H1 (cell line): ENCODE results near the gene NOC4L. TPM values are rescaled to one million over a fixed set of nuclear protein-coding genes. Genes with fewer than 3 reads are reported as not detected.

Experiments
- CTCF ChIA-PET: fragments of 300-600 bp; sonication (Branson Sonifier 250); formaldehyde crosslinking; loops from one replicate; lab custom pipeline; 2021; ENCODE audit not compliant: partially characterized antibody; lab: Charles Lee
- POLR2A ChIA-PET: fragments of 300-600 bp; sonication (Branson Sonifier 250); formaldehyde crosslinking; loops from one replicate; lab custom pipeline; 2021; ENCODE audit warnings: inconsistent platforms; ENCODE audit not compliant: partially characterized antibody; lab: Charles Lee
- DNase-seq, 2 experiments: peaks; one replicate each; pipeline versions ENCODE4 v3.0.0 to v3.0.0-alpha.2; 2010 to 2022; ENCODE audit warnings: low spot score in 2 of 2, low read depth in 1 of 2, mixed read lengths in 1 of 2
- FAIRE-seq: peaks from 2 replicates; lab custom pipeline; 2011; peaks lifted over from hg19 to GRCh38; lab: Jason Lieb, UNC
- H2AFZ ChIP-seq: 2 replicates; pipeline ENCODE4 v1.8.1; 2012; ENCODE audit warnings: low read length, inconsistent platforms
- H2AK5ac ChIP-seq: 2 replicates; pipeline ENCODE4 v1.6.1; 2013; ENCODE audit warnings: low read depth, low read length
- H2BK120ac ChIP-seq: replicated peaks from 2 replicates; pipeline ENCODE3; 2013; ENCODE audit warnings: low read depth, low read length, inconsistent platforms
- H2BK12ac ChIP-seq: 2 replicates; pipeline ENCODE4 v1.6.1; 2013; ENCODE audit warnings: low read depth, low read length
- H2BK15ac ChIP-seq: 2 replicates; pipeline ENCODE4 v1.6.1; 2013; ENCODE audit warnings: low read length
- H2BK20ac ChIP-seq: 2 replicates; pipeline ENCODE4 v1.6.1; 2013; ENCODE audit warnings: low read length
- H2BK5ac ChIP-seq: 2 replicates; pipeline ENCODE4 v1.6.1; 2013; ENCODE audit warnings: low read depth, low read length
- H3K14ac ChIP-seq: 2 replicates; pipeline ENCODE4 v1.6.1; 2013; ENCODE audit warnings: inconsistent platforms; ENCODE audit not compliant: insufficient read length
- H3K18ac ChIP-seq: 2 replicates; pipeline ENCODE4 v1.6.1; 2013; ENCODE audit warnings: low read length; ENCODE audit errors: extremely low read depth
- H3K23ac ChIP-seq: 2 replicates; pipeline ENCODE4 v1.6.1; 2013; ENCODE audit warnings: inconsistent platforms; ENCODE audit not compliant: insufficient read length
- H3K23me2 ChIP-seq: 2 replicates; pipeline ENCODE4 v1.6.1; 2013; ENCODE audit warnings: low read depth, low read length
- H3K27ac ChIP-seq: 2 replicates; pipeline ENCODE4 v1.6.1; 2011; ENCODE audit warnings: low read depth, low read length, inconsistent platforms
- H3K27me3 ChIP-seq, 4 experiments: replicated peaks in 1 of 4; 1 replicate in 1 of 4; 2 replicates in 3 of 4; pipeline versions ENCODE4 v1.6.1 to v1.8.1; 2011 to 2013; ENCODE audit warnings: low read length in 3 of 4, mild to moderate bottlenecking in 3 of 4, inconsistent platforms in 2 of 4, mixed read lengths in 2 of 4, moderate library complexity in 1 of 4; ENCODE audit not compliant: control insufficient read depth in 3 of 4, insufficient read depth in 3 of 4; ENCODE audit errors: extremely low read depth in 1 of 4
- H3K36me3 ChIP-seq, 4 experiments: 2 replicates each; pipeline versions ENCODE4 v1.6.1 to v1.8.1; 2011 to 2013; ENCODE audit warnings: mild to moderate bottlenecking in 4 of 4, low read length in 3 of 4, moderate library complexity in 2 of 4, control low read depth in 1 of 4, inconsistent platforms in 1 of 4; ENCODE audit not compliant: insufficient read depth in 4 of 4, control insufficient read depth in 2 of 4
- H3K4ac ChIP-seq: replicated peaks from 2 replicates; pipeline ENCODE3; 2013; ENCODE audit warnings: low read length, low read depth, mixed read lengths, inconsistent platforms; ENCODE audit not compliant: insufficient read length
- H3K4me1 ChIP-seq, 4 experiments: replicated peaks in 1 of 4; 1 replicate in 1 of 4; 2 replicates in 3 of 4; pipeline versions ENCODE4 v1.6.1 to v1.8.1; 2011 to 2013; ENCODE audit warnings: low read length in 3 of 4, inconsistent platforms in 2 of 4, mixed read lengths in 1 of 4; ENCODE audit not compliant: insufficient read depth in 4 of 4, control insufficient read depth in 3 of 4
- H3K4me2 ChIP-seq, 2 experiments: 2 replicates each; pipeline versions ENCODE4 v1.6.1 to v1.8.1; 2011 to 2013; ENCODE audit warnings: low read depth in 2 of 2, low read length in 2 of 2, control low read depth in 1 of 2, inconsistent platforms in 1 of 2, mild to moderate bottlenecking in 1 of 2; ENCODE audit not compliant: insufficient read depth in 1 of 2
- H3K4me3 ChIP-seq, 4 experiments: fragments of 200-600, 300-600 bp in 1 of 4; sonication (generic), shearing (Covaris generic), sonication (Bioruptor Twin) in 1 of 4; 2 replicates each; pipeline versions ENCODE4 v1.5.1 to v1.8.1; 2011 to 2016; ENCODE audit warnings: low read length in 4 of 4, low read depth in 3 of 4, control low read depth in 2 of 4, inconsistent platforms in 2 of 4, mild to moderate bottlenecking in 2 of 4, mixed read lengths in 1 of 4, moderate library complexity in 1 of 4; ENCODE audit not compliant: insufficient read depth in 2 of 4; ENCODE audit errors: extremely low read depth in 1 of 4
- H3K56ac ChIP-seq: replicated peaks from 2 replicates; pipeline ENCODE3; 2013; ENCODE audit warnings: low read depth, mild to moderate bottlenecking, mixed read lengths, low read length, inconsistent platforms; ENCODE audit not compliant: insufficient read length
- H3K79me1 ChIP-seq: 2 replicates; pipeline ENCODE4 v1.6.1; 2013; ENCODE audit warnings: low read depth, low read length, control low read depth
- H3K79me2 ChIP-seq, 2 experiments: 2 replicates each; pipeline versions ENCODE4 v1.6.1 to v1.8.1; 2012 to 2013; ENCODE audit warnings: low read length in 2 of 2, mild to moderate bottlenecking in 2 of 2, inconsistent platforms in 1 of 2; ENCODE audit not compliant: insufficient read depth in 2 of 2, control insufficient read depth in 1 of 2
- H3K9ac ChIP-seq, 4 experiments: replicated peaks in 1 of 4; 1 replicate in 1 of 4; 2 replicates in 3 of 4; pipeline versions ENCODE4 v1.6.1 to v1.8.1; 2011 to 2013; ENCODE audit warnings: low read depth in 3 of 4, low read length in 3 of 4, control low read depth in 2 of 4, mild to moderate bottlenecking in 2 of 4, moderate library complexity in 2 of 4, inconsistent platforms in 1 of 4; ENCODE audit errors: extremely low read depth in 1 of 4
- H3K9me3 ChIP-seq, 2 experiments: 2 replicates each; pipeline versions ENCODE4 v1.6.1 to v1.8.1; 2012 to 2013; ENCODE audit warnings: mild to moderate bottlenecking in 2 of 2, moderate library complexity in 2 of 2, control low read depth in 1 of 2, inconsistent platforms in 1 of 2, low read depth in 1 of 2, low read length in 1 of 2, mixed read lengths in 1 of 2; ENCODE audit not compliant: insufficient read depth in 2 of 2
- H4K20me1 ChIP-seq, 2 experiments: replicated peaks in 1 of 2; 2 replicates each; pipeline versions ENCODE3 to v1.8.1; 2011 to 2013; ENCODE audit warnings: inconsistent platforms in 2 of 2, low read length in 2 of 2, mild to moderate bottlenecking in 1 of 2; ENCODE audit not compliant: insufficient read depth in 2 of 2, control insufficient read depth in 1 of 2
- H4K5ac ChIP-seq: 2 replicates; pipeline ENCODE4 v1.6.1; 2013; ENCODE audit warnings: low read length, low read depth, mixed read lengths, inconsistent platforms; ENCODE audit not compliant: insufficient read length
- H4K8ac ChIP-seq: 2 replicates; pipeline ENCODE4 v1.8.0; 2013; ENCODE audit warnings: mild to moderate bottlenecking, moderate library complexity, low read length, inconsistent platforms; ENCODE audit not compliant: insufficient read depth; ENCODE audit errors: extremely low read depth
- H4K91ac ChIP-seq: replicated peaks from 2 replicates; pipeline ENCODE3; 2013; ENCODE audit warnings: low read length, mixed read lengths, inconsistent platforms; ENCODE audit not compliant: insufficient read length
- JUND ChIP-seq: IDR thresholded peaks from 2 replicates; pipeline ENCODE4 v1.6.1; 2011; ENCODE audit warnings: mild to moderate bottlenecking, improper control_type of control experiment, low read length
- SP4 ChIP-seq: IDR thresholded peaks from 2 replicates; pipeline ENCODE4 v1.6.1; 2012; ENCODE audit warnings: low read length, inconsistent platforms
- WGBS, 2 experiments: shearing (Covaris generic) in 1 of 2; methylation state at CpG; one replicate each; pipeline versions ENCODE4 v1.1.6 to v1.1.7; 2013 to 2015; ENCODE audit warnings: low lambda C conversion rate in 2 of 2, mixed read lengths in 2 of 2, inconsistent platforms in 1 of 2, low coverage in 1 of 2, missing lambda C conversion rate in 1 of 2; ENCODE audit not compliant: insufficient replicate concordance in 2 of 2, insufficient coverage in 1 of 2, insufficient read length in 1 of 2; ENCODE audit errors: extremely low coverage in 1 of 2, missing lambda C conversion rate in 1 of 2; 5-methylcytosine and 5-hydroxymethylcytosine counted together
- polyA plus RNA-seq, 7 experiments: library from polyadenylated mRNA; depleted of rRNA in 3 of 7; stranded (reverse) in 5 of 7; unstranded in 2 of 7; fragments of >200 nt in 5 of 7; fragments of 200-250 nt in 2 of 7; gene quantifications; 1 replicate in 5 of 7; 2 replicates in 1 of 7; 4 replicates in 1 of 7; pipeline versions ENCODE4 v1.2.1 to v1.2.3, GENCODE V29; 2011 to 2013; ENCODE audit warnings: missing spikeins in 2 of 7, mixed read lengths in 2 of 7
- total RNA-seq: library from RNA; stranded (reverse); fragmentation: NEBNext Ultra II Directional; extraction: Animal tissue kit (Norgen Biotek cat#: 25700); gene quantifications from 2 replicates; pipeline ENCODE4 v1.2.1, GENCODE V29; 2021
- TF ChIP-seq, protein P1 (sequence below): IDR thresholded peaks from 2 replicates; pipeline ENCODE4 v1.6.1; 2012; ENCODE audit warnings: inconsistent platforms

NOC4L gene
- total and polyA plus RNA-seq, 2 of the 8 experiments (the other 6 are each of a cell fraction or from before 2014, with no cell fraction given): 26.8 to 40.3 TPM

DNA sequence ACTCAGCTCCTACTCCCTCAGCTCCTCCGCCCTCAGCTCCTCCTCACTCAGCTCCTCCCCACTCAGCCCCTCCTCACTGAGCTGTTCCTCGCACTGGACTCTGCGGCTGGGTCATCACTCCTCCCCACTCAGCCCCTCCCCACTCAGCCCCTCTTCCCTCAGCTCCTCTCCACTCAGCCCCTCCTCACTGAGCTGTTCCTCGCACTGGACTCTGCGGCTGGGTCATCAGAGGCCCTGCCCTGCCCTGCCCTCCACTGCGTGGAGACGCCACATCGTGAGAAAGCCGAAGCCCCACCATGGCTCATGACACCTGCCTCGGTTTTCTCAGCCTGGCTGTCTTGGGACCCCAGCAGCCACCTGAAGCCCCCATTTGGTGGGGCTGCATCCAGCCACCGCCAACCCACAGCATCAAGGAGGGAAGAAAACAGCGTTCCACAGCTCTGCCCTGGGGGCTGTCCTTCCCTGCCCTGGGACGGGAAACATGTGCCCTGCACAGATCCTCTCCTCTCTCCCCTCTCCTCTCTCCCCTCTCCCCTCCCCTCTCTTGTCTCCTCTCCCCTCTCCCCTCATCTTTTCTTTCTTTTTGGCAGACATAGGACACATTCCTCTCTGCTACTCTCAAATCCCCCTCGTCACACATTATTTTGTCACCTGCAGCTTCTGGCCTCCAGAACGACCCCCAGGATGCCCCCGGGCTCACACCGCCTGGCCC, 17.7 kb downstream of the NOC4L start:
- H3K9me3 ChIP-seq: peaks cover 0 to 9% of the 10 kb centered on the region in 2 experiments; a peak in 3 of 4 replicates
- no peak overlapping the region for H3K23ac ChIP-seq
- H2BK120ac ChIP-seq: no peak overlapping the region
- H3K9ac ChIP-seq: no peak overlapping the region
- no peak overlapping the region for H3K4me3 ChIP-seq
- peaks cover 2% of the 10 kb centered on the region; the same call in 1 of the 2 replicates for H3K79me1 ChIP-seq
- no peak overlapping the region for H2BK15ac ChIP-seq
- no peak overlapping the region for H3K4ac ChIP-seq
- H3K36me3 ChIP-seq: peaks cover 6 to 14% (median 9%) of the 10 kb centered on the region in 4 experiments; a peak in 4 of 8 replicates
- no peak overlapping the region for H2AFZ ChIP-seq
- H3K18ac ChIP-seq: no peak overlapping the region
- WGBS, 2 experiments: 85% methylated on average over 12 of the region's 17 CpGs; no CpG with 5 or more reads in 1 of the 2 experiments
- POLR2A ChIA-PET: interaction anchor here (0.6 to 2.1 kb wide), 4 partner anchors 13 to 54 kb away, joined by 3 to 10 read pairs (median 3); no protein-coding TSS in a partner anchor
- H4K8ac ChIP-seq: no peak overlapping the region
- H3K79me2 ChIP-seq: peaks cover 0 to 3% of the 10 kb centered on the region in 2 experiments; a peak in 1 of 4 replicates
- no peak overlapping the region for H2BK12ac ChIP-seq
- no peak overlapping the region for H4K91ac ChIP-seq
- no peak for DNase-seq
- no peak overlapping the region for H2BK20ac ChIP-seq
- H3K56ac ChIP-seq: no peak overlapping the region
- TF ChIP-seq JUND (no peak), SP4 (no peak)
- TF ChIP-seq, protein P1, sequence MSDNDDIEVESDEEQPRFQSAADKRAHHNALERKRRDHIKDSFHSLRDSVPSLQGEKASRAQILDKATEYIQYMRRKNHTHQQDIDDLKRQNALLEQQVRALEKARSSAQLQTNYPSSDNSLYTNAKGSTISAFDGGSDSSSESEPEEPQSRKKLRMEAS: no peak
- H3K14ac ChIP-seq: no peak overlapping the region
- no peaks in the 10 kb centered on the region; a peak in 1 of 7 replicates for H3K4me1 ChIP-seq
- H4K20me1 ChIP-seq: peaks cover 0 to 21% of the 10 kb centered on the region in 2 experiments
- H3K27ac ChIP-seq: no peak overlapping the region
- FAIRE-seq: no peak
- CTCF ChIA-PET: interaction anchor here (0.7 to 2.8 kb wide), 16 partner anchors 10 to 320 kb away, joined by 3 to 9 read pairs (median 4); partner anchors contain the start of gene DDX51
- H3K4me2 ChIP-seq: no peak overlapping the region
- no peak overlapping the region for H4K5ac ChIP-seq
- peaks cover 27% of the 10 kb centered on the region for H3K23me2 ChIP-seq
- H3K27me3 ChIP-seq: peaks cover 0 to 4% (median 2%) of the 10 kb centered on the region in 4 experiments; a peak in 4 of 7 replicates
- H2AK5ac ChIP-seq: no peak overlapping the region
- H2BK5ac ChIP-seq: no peak overlapping the region
